GM12878 (cell line): ENCODE data around the gene AP2B1. TPM values are rescaled to one million over a fixed set of nuclear protein-coding genes. Genes with fewer than 3 reads are reported as not detected.

ENCODE experiments used
- ATAC-seq: fragments of 200-7000 bp; cut with Tn5 transposase; 3 replicates; pipeline ENCODE4 v1.9.1; 2020; ENCODE audit warnings: mild to moderate bottlenecking, moderate library complexity
- BruUV-seq: library from RNA; stranded (reverse); fragments of 400-500 nt; replicated peaks from 2 replicates; lab custom pipeline; 2021; lab: Mats Ljungman, UMichigan
- CTCF ChIA-PET: fragments of 300-600 bp; sonication (Branson Sonifier 250); formaldehyde crosslinking; extraction: SDS; loops from one replicate; lab custom pipeline; 2021; ENCODE audit warnings: inconsistent platforms; lab: Yijun Ruan, JAX
- POLR2A ChIA-PET: fragments of 350-600 bp; formaldehyde crosslinking; extraction: SDS; loops from one replicate; lab custom pipeline; 2021; ENCODE audit warnings: inconsistent platforms; lab: Charles Lee
- RAD21 ChIA-PET: fragments of 300-600 bp; sonication (Branson Sonifier 250); formaldehyde crosslinking; loops from one replicate; lab custom pipeline; 2023; ENCODE audit warnings: antibody characterized with exemption; ENCODE audit not compliant: unreplicated experiment; lab: Charles Lee
- SMC1A ChIA-PET: fragments of 300-600 bp; sonication (Branson Sonifier 250); formaldehyde crosslinking; loops from one replicate; lab custom pipeline; 2023; ENCODE audit not compliant: unreplicated experiment, uncharacterized antibody; lab: Charles Lee
- DNase-seq: peaks from one replicate; pipeline ENCODE4 v3.0.0-alpha.2; 2011; ENCODE audit warnings: low read depth, low spot score
- FAIRE-seq: peaks from 3 replicates; lab custom pipeline; 2011; peaks lifted over from hg19 to GRCh38; lab: Jason Lieb, UNC
- H2AFZ ChIP-seq: 2 replicates; pipeline ENCODE4 v1.6.0; 2011; ENCODE audit warnings: low read depth, low read length, control low read depth; ENCODE audit not compliant: control insufficient read depth
- H3K27ac ChIP-seq: 2 replicates; pipeline ENCODE4 v1.5.1; 2011; ENCODE audit warnings: control low read depth; ENCODE audit not compliant: control insufficient read depth, insufficient read depth
- H3K27me3 ChIP-seq, 2 experiments: replicated peaks in 1 of 2; 2 replicates each; pipeline versions ENCODE4 v1.6.0 to v1.6.1; 2011; ENCODE audit warnings: low read length in 1 of 2; ENCODE audit not compliant: control insufficient read depth in 2 of 2, insufficient read depth in 2 of 2
- H3K36me3 ChIP-seq, 2 experiments: 2 replicates each; pipeline ENCODE4 v1.5.1; 2011; ENCODE audit warnings: low read length in 1 of 2; ENCODE audit not compliant: control insufficient read depth in 2 of 2, insufficient read depth in 2 of 2
- H3K4me1 ChIP-seq: 2 replicates; pipeline ENCODE4 v1.6.1; 2011; ENCODE audit warnings: mild to moderate bottlenecking, low read length, moderate library complexity, mixed read lengths; ENCODE audit not compliant: control insufficient read depth, insufficient read depth
- H3K4me2 ChIP-seq: 2 replicates; pipeline ENCODE4 v1.6.0; 2011; ENCODE audit warnings: control low read depth; ENCODE audit not compliant: control insufficient read depth, insufficient read depth
- H3K4me3 ChIP-seq: fragments of 200-600 bp; sonication (generic); 2 replicates; pipeline ENCODE4 v1.5.1; 2016
- H3K79me2 ChIP-seq: 2 replicates; pipeline ENCODE4 v1.6.0; 2011; ENCODE audit warnings: low read length; ENCODE audit not compliant: control insufficient read depth, insufficient read depth
- H3K9ac ChIP-seq: 2 replicates; pipeline ENCODE4 v1.8.0; 2011; ENCODE audit warnings: low read length, control low read depth, mixed read lengths; ENCODE audit not compliant: control insufficient read depth, insufficient read depth
- H3K9me3 ChIP-seq: replicated peaks from 3 replicates; pipeline ENCODE4 v1.5.1; 2011; ENCODE audit warnings: mild to moderate bottlenecking, low read length; ENCODE audit not compliant: control insufficient read depth, insufficient read depth
- H4K20me1 ChIP-seq: 2 replicates; pipeline ENCODE4 v1.6.0; 2011; ENCODE audit not compliant: control insufficient read depth, insufficient read depth
- IKZF1 ChIP-seq: fragments of 450-650 bp; conservative IDR thresholded peaks from 2 replicates; pipeline ENCODE4 v1.6.1; 2017; ENCODE audit warnings: antibody characterized with exemption, mild to moderate bottlenecking
- NFYA ChIP-seq: IDR thresholded peaks from 2 replicates; pipeline ENCODE4 v1.6.1; 2011; ENCODE audit warnings: low read depth, mild to moderate bottlenecking, low read length, improper control_type of control experiment, borderline replicate concordance
- YBX1 ChIP-seq: fragments of 450-650 bp; IDR thresholded peaks from 2 replicates; pipeline ENCODE4 v1.6.1; 2016; ENCODE audit warnings: antibody characterized with exemption
- WGBS: methylation state at CpG from one replicate; pipeline ENCODE4 v1.1.6; 2016; ENCODE audit warnings: low lambda C conversion rate; ENCODE audit not compliant: insufficient replicate concordance, insufficient coverage; ENCODE audit errors: missing lambda C conversion rate; 5-methylcytosine and 5-hydroxymethylcytosine counted together
- in situ Hi-C: fragments of 300-500 bp; cut with MboI; formaldehyde crosslinking; loops from 9 replicates; pipeline ENCODE4 v1.14.3; 2018; ENCODE audit warnings: mixed read lengths
- intact Hi-C: fragments of 100-400 bp; cut with micrococcal nuclease; formaldehyde crosslinking; loops from one replicate; pipeline ENCODE4 v1.14.2; 2022; ENCODE audit not compliant: unreplicated experiment
- polyA plus RNA-seq, 11 experiments: library from polyadenylated mRNA; depleted of rRNA in 4 of 11; unstranded in 6 of 11; stranded (reverse) in 5 of 11; fragments of >200 nt; fragmentation: Nextera tagmentation in 4 of 11; fragmentation: Illumina TruSeq in 1 of 11; extraction: Ambion mirVana in 4 of 11; extraction: Trizol in 1 of 11; gene quantifications; 1 replicate in 1 of 11; 2 replicates in 10 of 11; pipeline versions ENCODE4 v1.2.1 to v1.2.3, GENCODE V29; 2011 to 2016; ENCODE audit warnings: inconsistent platforms in 2 of 11, missing spikeins in 2 of 11, low read depth in 1 of 11
- total RNA-seq, 4 experiments: library from RNA; depleted of rRNA in 3 of 4; stranded (reverse); fragments of >200 nt in 3 of 4; fragmentation: Illumina TruSeq in 1 of 4; extraction: Trizol in 1 of 4; gene quantifications; 2 replicates each; pipeline versions ENCODE4 v1.2.1 to v1.2.3, GENCODE V29; 2013 to 2021
- TF ChIP-seq, protein P1 (sequence below): fragments of 450-650 bp; IDR thresholded peaks from 2 replicates; pipeline ENCODE4 v1.6.1; 2017; ENCODE audit warnings: low read depth, mild to moderate bottlenecking, moderate library complexity

The AP2B1 gene
- total and polyA plus RNA-seq, 10 of the 15 experiments (the other 5 are each of a cell fraction or from before 2014, with no cell fraction given): 18.6 to 112 (median 53.9) TPM

GRCh38 chr17:35735036-35735805 lies 148.1 kb downstream of the AP2B1 start:
- BruUV-seq: no TSS peak
- Histone ChIP-seq H3K9ac (no peak overlapping the region), H3K27me3 (peaks cover 0 to 1% of the 10 kb centered on the region in 2 experiments; a peak in 1 of 4 replicates), H3K36me3 (no peaks in the 10 kb centered on the region; a peak in 1 of 4 replicates), H2AFZ (no peak overlapping the region)
- no peak for ATAC-seq
- POLR2A ChIA-PET: interaction anchor here (0.5 kb wide), 1 partner anchor 165 kb away, joined by 3 read pairs; no protein-coding TSS in a partner anchor
- 60% methylated on average over 29 of the region's 29 CpGs for WGBS
- DNase-seq: no peak
- TF ChIP-seq NFYA: no peak
- no peak for TF ChIP-seq YBX1
- TF ChIP-seq IKZF1: no peak
- TF ChIP-seq, protein P1, sequence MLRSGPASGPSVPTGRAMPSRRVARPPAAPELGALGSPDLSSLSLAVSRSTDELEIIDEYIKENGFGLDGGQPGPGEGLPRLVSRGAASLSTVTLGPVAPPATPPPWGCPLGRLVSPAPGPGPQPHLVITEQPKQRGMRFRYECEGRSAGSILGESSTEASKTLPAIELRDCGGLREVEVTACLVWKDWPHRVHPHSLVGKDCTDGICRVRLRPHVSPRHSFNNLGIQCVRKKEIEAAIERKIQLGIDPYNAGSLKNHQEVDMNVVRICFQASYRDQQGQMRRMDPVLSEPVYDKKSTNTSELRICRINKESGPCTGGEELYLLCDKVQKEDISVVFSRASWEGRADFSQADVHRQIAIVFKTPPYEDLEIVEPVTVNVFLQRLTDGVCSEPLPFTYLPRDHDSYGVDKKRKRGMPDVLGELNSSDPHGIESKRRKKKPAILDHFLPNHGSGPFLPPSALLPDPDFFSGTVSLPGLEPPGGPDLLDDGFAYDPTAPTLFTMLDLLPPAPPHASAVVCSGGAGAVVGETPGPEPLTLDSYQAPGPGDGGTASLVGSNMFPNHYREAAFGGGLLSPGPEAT: no peak
- TF ChIP-seq, all 136 proteins: peak for 0
- ChIA-PET SMC1A (no interaction called here), CTCF (interaction anchor here (0.8 kb wide), 1 partner anchor 29 kb away, joined by 3 read pairs; no protein-coding TSS in a partner anchor), RAD21 (no interaction called here)
- in situ Hi-C loops (no loop called here), intact Hi-C loops (no loop called here)
- H3K79me2 ChIP-seq: no peaks in the 10 kb centered on the region
- no peak overlapping the region for H3K4me3 ChIP-seq
- H4K20me1 ChIP-seq: no peaks in the 10 kb centered on the region
- H3K27ac ChIP-seq: no peak overlapping the region
- FAIRE-seq: no peak
- H3K4me1 ChIP-seq: no peaks in the 10 kb centered on the region
- no peaks in the 10 kb centered on the region for H3K9me3 ChIP-seq
- H3K4me2 ChIP-seq: no peak overlapping the region
